NCI-H524 (cell line): ENCODE data around the gene RAB4A.

Source experiments
- DNase-seq, 2 experiments: peaks; one replicate each; lab custom pipeline; 2025; lab: John Stamatoyannopoulos, UW

Gene RAB4A

DNA sequence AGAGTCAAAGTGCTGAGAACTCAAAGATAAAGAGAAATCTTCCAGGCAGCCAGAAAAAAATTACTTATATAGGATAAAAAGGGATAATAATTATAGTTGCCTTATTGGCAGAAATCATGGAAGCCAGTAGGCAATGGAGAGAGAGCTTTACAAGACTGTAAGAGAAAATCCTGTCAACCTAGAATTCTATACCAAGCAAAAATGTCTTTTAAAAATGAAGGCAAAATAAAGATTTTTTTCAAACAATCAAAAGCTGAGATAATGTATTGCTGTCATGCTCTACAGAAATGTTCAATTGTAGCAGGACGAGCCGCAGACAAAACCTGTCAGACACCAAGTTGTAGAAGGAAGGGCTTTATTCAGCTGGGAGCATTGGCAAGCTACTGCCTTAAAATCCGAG is 26.8 kb upstream of the RAB4A start:
- DNase-seq = no peak

- no peak for DNase-seq
Measured at GRCh38 chr1:229247871-229248270, 23.0 kb upstream of the RAB4A start.

DNA sequence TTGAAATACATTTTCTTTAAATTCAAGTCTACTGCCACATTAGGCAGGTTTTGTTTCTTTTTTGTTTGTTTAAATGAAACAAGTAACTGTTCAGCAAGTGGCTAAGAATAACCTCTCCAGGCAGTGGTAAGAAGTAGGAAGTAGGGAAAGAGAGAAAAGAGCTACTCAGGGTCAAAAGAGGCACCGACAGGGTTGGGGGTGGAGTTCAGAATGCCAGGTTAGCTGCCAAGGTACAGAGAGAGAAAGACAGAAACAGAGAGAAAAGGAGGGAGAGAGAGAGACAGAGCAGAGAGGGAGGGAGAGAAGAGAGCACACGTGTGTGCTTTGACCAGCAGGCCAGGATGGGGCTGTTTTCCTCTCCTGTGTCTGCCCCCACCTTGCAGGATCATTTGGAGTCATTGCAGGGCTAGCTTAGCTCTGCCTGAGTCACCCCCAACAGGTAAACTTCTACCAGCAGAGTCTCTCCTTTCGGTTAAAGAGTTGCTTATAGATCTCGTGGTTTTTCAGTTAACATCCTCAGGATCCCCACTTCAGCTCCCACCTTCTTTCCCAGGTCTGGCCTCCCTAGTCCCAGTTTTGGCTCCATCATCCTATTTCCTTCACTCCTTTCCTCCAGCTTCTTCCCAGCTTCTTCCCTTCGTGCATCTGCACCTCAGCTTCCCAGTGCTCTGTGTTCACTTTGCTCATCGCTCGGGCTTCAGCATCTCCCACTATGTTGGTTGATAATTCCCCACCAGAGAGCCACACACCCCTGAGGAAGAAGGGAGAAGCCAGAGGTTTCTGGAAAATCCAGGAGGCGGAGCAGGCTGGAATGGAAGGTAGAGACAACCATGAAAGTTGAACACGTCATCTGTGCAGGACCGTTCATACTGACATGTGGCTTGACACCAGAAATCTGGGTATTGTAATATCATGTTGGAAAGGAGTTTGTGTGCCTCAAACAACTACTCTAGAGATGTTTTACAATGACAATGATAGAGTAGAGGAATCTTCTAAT is 21.8 kb upstream of the RAB4A start:
- no peak for DNase-seq

- no peak for DNase-seq
Measured at GRCh38 chr1:229249854-229250644, 20.9 kb upstream of the RAB4A start.

GRCh38 chr1:229251185-229251584 is 19.7 kb upstream of the RAB4A start:
- no peak for DNase-seq

DNA sequence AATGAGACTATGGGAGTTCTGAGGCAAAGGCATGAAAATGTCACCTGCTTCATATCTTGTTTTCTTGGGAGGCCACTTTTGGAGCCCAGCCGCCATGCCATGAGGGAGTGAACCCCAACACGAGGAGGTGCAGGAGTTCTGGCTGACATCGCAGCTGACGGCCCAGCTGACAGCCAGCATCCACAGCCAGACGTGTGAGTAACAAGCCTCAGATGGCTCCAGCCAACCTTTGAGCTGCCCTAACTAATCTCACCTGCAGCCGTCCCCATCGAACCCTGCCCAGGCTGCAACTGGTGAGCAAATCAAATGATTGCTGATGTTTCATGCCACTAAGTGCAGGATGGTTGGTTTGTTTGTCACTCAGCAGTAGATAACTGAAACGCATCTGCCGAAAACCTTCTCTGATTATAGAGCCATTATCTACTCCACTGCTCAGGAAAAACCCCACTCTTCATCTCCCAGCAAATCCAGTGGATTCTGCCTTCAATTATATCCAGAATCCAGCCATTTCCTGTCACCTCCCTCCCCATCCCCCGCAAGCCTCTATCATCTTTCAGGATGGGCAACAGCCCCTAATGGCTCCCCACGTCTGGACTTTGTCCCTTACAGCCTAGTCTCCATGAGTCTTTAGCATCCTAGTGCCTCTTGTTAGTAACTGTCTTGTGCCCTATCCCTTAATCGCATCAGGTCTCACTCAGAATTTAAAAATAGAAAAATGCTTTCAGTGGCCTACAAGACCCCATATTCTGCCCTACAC is 18.5 kb upstream of the RAB4A start:
- no peak for DNase-seq

DNA sequence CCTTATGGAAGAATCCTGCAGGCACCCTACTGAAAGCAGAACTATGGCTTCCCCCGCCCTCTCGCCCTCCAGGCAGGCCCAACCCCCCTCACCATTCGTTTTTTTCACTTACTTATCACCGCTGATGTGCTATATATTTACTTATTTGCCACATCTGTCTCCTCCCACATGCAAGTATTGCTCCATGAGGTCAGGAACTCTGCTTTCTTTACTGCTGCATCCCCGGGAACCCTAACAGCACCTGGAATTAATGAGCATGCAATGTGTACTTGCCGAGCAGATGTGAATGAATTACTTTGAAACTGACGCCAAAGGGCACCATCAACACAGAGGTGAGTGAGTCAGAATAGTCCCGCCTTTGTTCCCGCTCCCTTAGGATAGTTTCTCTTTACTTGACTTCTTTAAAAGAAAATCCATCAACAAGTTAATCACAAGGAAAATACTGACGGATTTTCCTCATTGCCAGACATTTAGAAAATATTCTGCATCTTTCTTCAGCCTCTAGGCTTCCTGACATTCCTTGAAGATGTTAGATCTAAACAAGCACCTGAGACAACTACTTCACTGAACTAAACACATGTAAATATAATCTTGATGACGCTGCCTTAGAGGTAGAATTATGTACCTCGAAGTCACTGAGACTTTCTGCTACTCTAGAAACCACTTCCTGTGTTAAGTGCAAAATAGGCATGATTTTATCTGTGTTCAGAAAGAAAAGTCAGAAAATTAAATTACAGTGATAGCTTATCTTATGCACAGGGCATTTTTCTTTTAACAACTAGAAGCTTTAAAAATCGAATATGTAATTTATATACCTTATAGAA is 17.5 kb upstream of the RAB4A start:
- DNase-seq = no peak

- DNase-seq = peak; percentile 12 to 66
Measured at GRCh38 chr1:229254910-229255541, 15.9 kb upstream of the RAB4A start.

GRCh38 chr1:229258031-229258756 is 12.7 kb upstream of the RAB4A start:
- peak; percentile 25 to 54 for DNase-seq

DNA sequence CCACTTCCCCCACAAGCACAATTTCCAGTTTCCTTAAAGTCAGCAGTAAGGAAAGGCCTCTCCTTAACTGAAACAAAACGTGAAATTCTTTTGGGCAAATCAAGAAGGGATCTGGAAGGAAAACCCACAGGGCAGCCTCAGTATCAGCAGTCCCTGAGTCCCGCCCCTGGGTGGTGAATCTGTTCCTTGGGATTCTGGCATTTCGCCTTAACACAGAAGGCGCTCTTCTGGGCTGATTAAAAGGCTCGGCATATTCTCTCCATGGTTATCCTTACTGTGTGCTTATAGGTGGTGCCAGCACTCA is 12.2 kb upstream of the RAB4A start:
- peak in 1 of 2 experiments; percentile 7 for DNase-seq

DNA sequence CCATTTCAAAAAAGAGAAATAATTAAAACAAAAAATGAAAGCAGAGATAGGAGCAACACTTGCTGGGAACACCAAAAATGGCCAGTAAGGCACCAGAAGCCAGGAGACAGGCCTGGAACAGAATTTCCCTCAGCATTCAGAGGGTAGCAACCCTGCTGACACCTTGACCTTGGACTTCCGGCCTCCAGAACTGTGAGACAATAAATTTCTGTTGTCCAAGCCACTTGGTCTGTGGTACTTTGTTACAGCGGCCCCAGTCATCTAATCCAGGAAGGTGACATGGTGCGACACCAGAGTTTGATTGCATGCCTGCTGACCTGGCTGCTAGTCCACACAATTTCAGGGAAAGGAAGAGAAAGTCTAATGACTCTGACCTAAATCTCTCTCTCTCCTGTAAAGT is 10.6 kb upstream of the RAB4A start:
- no peak for DNase-seq

DNA sequence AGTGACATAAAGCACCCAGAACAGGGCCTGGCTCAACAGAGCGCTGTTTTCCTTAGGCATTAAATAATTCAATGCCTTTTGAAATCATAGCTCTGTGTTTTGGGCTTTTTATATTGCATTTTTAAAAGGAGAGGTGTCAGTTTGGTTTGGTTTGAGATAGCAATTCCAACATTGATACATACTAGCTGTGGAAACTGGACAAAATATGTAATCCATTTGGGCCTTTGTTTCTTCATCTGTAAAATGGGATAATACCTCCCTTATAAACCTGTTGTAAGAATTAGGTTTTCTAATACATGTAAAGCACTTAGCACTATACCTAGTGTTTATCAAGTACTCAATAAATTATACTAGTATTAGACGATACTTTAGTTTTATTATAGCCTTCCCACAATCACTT is 8.7 kb upstream of the RAB4A start:
- DNase-seq = no peak

GRCh38 chr1:229263254-229263653 is 7.7 kb upstream of the RAB4A start:
- DNase-seq = no peak

DNA sequence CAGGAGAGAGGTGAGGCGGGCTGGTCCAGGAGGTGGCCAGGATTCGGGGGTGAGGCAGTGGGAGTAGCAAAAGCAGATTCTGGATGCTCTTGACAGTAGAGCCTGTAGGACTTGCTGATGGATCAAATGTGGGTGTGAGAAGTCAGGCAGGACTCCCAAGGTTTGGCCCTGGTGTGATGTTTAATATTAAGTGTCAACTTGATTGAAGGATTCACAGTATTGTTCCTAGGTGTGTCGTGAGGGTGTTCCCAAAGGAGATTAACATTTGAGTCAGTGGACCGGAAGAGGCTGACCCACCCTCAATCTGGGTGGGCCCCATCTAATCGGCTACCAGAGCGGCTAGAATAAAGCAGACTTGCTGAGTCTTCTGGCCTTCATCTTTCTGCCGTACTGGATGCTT is 6.8 kb upstream of the RAB4A start:
- DNase-seq = no peak

DNA sequence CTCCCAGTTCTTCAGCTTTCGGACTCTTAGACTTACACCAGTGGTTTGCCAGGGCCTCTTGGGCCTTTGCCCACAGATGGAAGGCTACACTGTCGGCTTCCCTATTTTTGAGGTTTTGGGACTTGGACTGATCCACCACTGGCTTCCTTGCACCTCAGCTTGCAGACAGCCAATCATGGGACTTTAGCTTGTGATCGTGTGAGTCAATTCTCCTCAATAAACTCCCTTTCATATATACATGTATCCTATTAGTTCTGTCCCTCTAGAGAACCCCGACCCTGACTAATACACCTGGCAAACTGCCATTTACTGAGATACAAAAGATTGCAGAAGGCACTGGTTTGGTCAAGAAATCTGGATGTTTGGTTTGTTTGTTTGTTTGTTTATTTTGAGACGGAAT is 6.4 kb upstream of the RAB4A start:
- DNase-seq = no peak

- no peak for DNase-seq
Measured at GRCh38 chr1:229266274-229266673, 4.6 kb upstream of the RAB4A start.

GRCh38 chr1:229266832-229267500 is 3.9 kb upstream of the RAB4A start:
- DNase-seq = no peak

DNA sequence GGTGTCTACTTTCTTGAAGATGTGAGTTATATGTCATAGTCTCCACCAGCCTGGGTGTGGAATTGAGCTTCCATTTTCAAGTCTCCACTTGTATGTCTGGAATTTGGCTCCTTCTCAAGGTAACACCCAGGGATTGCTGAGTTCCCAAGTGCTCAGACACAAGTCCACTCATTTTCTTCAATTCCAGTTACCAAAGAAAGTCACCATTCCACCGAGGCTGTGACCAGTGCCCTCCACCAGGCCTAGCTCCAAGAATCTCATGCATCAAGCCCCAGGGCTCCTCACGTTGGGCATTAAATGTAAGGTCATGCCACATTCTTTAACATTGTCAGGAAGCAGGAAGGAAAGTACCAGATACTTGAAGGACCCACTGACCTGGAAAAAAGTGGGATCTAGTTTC is 2.4 kb upstream of the RAB4A start:
- no peak for DNase-seq

- DNase-seq = peak; percentile 8 to 45
Measured at GRCh38 chr1:229271448-229272159, 693 bp downstream of the RAB4A start.
